GM23338 (cell line): ENCODE data around the gene OR56A5. TPM values are rescaled to one million over a fixed set of nuclear protein-coding genes. Genes with fewer than 3 reads are reported as not detected.

ENCODE experiments used
- ATAC-seq: fragments of 200-7000 bp; cut with Tn5 transposase; 3 replicates; pipeline ENCODE4 v1.9.1; 2020
- DNase-seq: peaks from one replicate; pipeline ENCODE4 v3.0.0-alpha.2; 2015; ENCODE audit warnings: low spot score
- H2AFZ ChIP-seq: fragments of 200-600 bp; sonication (generic); 2 replicates; pipeline ENCODE4 v1.8.0; 2016; ENCODE audit warnings: antibody characterized with exemption, mild to moderate bottlenecking, moderate library complexity
- H3F3A ChIP-seq: fragments of 200-600 bp; sonication (generic); replicated peaks from 2 replicates; pipeline ENCODE4 v1.8.0; 2017; ENCODE audit warnings: antibody characterized with exemption, mixed run types, low read depth
- H3K27ac ChIP-seq: fragments of 200-600 bp; sonication (generic); 2 replicates; pipeline ENCODE4 v1.6.1; 2016; ENCODE audit warnings: low read depth
- H3K27me3 ChIP-seq: fragments of 200-600 bp; sonication (generic); 2 replicates; pipeline ENCODE4 v1.8.0; 2016; ENCODE audit warnings: mild to moderate bottlenecking, mixed run types, moderate library complexity; ENCODE audit not compliant: insufficient read depth
- H3K36me3 ChIP-seq: fragments of 200-600 bp; sonication (generic); 2 replicates; pipeline ENCODE4 v1.8.0; 2016; ENCODE audit warnings: mild to moderate bottlenecking; ENCODE audit not compliant: insufficient read depth
- H3K4me1 ChIP-seq: fragments of 200-600 bp; sonication (generic); 2 replicates; pipeline ENCODE4 v1.8.0; 2016; ENCODE audit warnings: mild to moderate bottlenecking, moderate library complexity; ENCODE audit not compliant: insufficient read depth
- H3K4me2 ChIP-seq: fragments of 200-600 bp; sonication (generic); 2 replicates; pipeline ENCODE4 v1.7.1; 2017; ENCODE audit warnings: mixed run types
- H3K4me3 ChIP-seq: fragments of 200-600 bp; sonication (generic); 2 replicates; pipeline ENCODE4 v1.6.1; 2016; ENCODE audit warnings: mixed run types
- H3K79me2 ChIP-seq: fragments of 200-600 bp; sonication (generic); replicated peaks from 2 replicates; pipeline ENCODE4 v1.8.0; 2017; ENCODE audit warnings: mild to moderate bottlenecking; ENCODE audit not compliant: insufficient read depth
- H3K9me2 ChIP-seq: fragments of 200-600 bp; sonication (generic); 2 replicates; pipeline ENCODE4 v1.8.0; 2017; ENCODE audit not compliant: insufficient read depth
- H4K20me1 ChIP-seq: fragments of 200-600 bp; sonication (generic); replicated peaks from 2 replicates; pipeline ENCODE4 v1.8.0; 2017; ENCODE audit warnings: mild to moderate bottlenecking; ENCODE audit not compliant: insufficient read depth
- H3K27ac Mint-ChIP-seq: 2 replicates; pipeline ENCODE4 v1.8.0; 2020; ENCODE audit warnings: inconsistent platforms, mild to moderate bottlenecking, moderate library complexity, mixed read lengths
- H3K27me3 Mint-ChIP-seq: 3 replicates; pipeline ENCODE4 v1.8.0; 2022; ENCODE audit warnings: low read depth, mild to moderate bottlenecking, moderate library complexity, mixed read lengths, inconsistent platforms; ENCODE audit not compliant: insufficient read depth, poor library complexity
- H3K36me3 Mint-ChIP-seq: 3 replicates; pipeline ENCODE4 v1.8.0; 2021; ENCODE audit warnings: low read depth, mild to moderate bottlenecking, inconsistent platforms, moderate library complexity, mixed read lengths
- H3K4me1 Mint-ChIP-seq: 3 replicates; pipeline ENCODE4 v1.8.0; 2020; ENCODE audit warnings: mild to moderate bottlenecking, inconsistent platforms, mixed read lengths
- H3K4me3 Mint-ChIP-seq: 3 replicates; pipeline ENCODE4 v1.8.0; 2021; ENCODE audit warnings: moderate library complexity, mild to moderate bottlenecking, inconsistent platforms, mixed read lengths
- H3K9me3 Mint-ChIP-seq: 3 replicates; pipeline ENCODE4 v1.8.0; 2020; ENCODE audit warnings: moderate library complexity, mild to moderate bottlenecking, inconsistent platforms, mixed read lengths
- CREB1 ChIP-seq: fragments of 250-450 bp; sonication (Bioruptor Pico); IDR thresholded peaks from 2 replicates; pipeline ENCODE4 v1.5.0; 2020; ENCODE audit warnings: low read depth, mild to moderate bottlenecking, moderate library complexity
- CTCF ChIP-seq, 2 experiments: fragments of 200-600 bp in 1 of 2; sonication (generic) in 1 of 2; conservative IDR thresholded peaks; 2 replicates each; pipeline versions ENCODE4 v1.5.1 to v1.6.1; 2016 to 2017; ENCODE audit warnings: antibody characterized with exemption in 2 of 2, low read depth in 2 of 2, mild to moderate bottlenecking in 2 of 2, moderate library complexity in 1 of 2
- ETS1 ChIP-seq: IDR thresholded peaks from 2 replicates; pipeline ENCODE4 v1.6.1; 2016; ENCODE audit warnings: antibody characterized with exemption
- EZH2 ChIP-seq: fragments of 200-600 bp; sonication (generic); IDR thresholded peaks from one replicate; pipeline ENCODE4 v1.8.0; 2017; ENCODE audit warnings: antibody characterized with exemption, mild to moderate bottlenecking, low read depth; ENCODE audit not compliant: unreplicated experiment
- EZH2phosphoT487 ChIP-seq: fragments of 200-600 bp; sonication (generic); IDR thresholded peaks from one replicate; pipeline ENCODE4 v1.8.1; 2018; ENCODE audit warnings: antibody characterized with exemption; ENCODE audit not compliant: unreplicated experiment
- JUNB ChIP-seq: IDR thresholded peaks from one replicate; pipeline ENCODE4 v1.6.1; 2016; ENCODE audit warnings: antibody characterized with exemption; ENCODE audit not compliant: unreplicated experiment
- NANOG ChIP-seq: IDR thresholded peaks from 2 replicates; pipeline ENCODE4 v1.6.1; 2016; ENCODE audit warnings: antibody characterized with exemption, borderline replicate concordance
- STAT1 ChIP-seq: IDR thresholded peaks from one replicate; pipeline ENCODE4 v1.6.1; 2016; ENCODE audit warnings: antibody characterized with exemption; ENCODE audit not compliant: unreplicated experiment
- ZNF114 ChIP-seq: fragments of 250-450 bp; sonication (Bioruptor Pico); IDR thresholded peaks from 2 replicates; pipeline ENCODE4 v1.5.0; 2020; ENCODE audit warnings: mild to moderate bottlenecking, moderate library complexity
- ZNF331 ChIP-seq: fragments of 250-450 bp; sonication (Bioruptor Pico); IDR thresholded peaks from 2 replicates; pipeline ENCODE4 v1.5.0; 2020; ENCODE audit warnings: low read depth, mild to moderate bottlenecking, moderate library complexity
- polyA plus RNA-seq: library from polyadenylated mRNA; unstranded; fragments of >200 nt; fragmentation: Nextera tagmentation; extraction: Ambion mirVana; gene quantifications from 2 replicates; pipeline ENCODE4 v1.2.1, GENCODE V29; 2016
- total RNA-seq: library from RNA; depleted of rRNA; stranded (reverse); fragments of >200 nt; shearing (Covaris generic); gene quantifications from 2 replicates; pipeline ENCODE4 v1.2.3, GENCODE V29; 2014
- TF ChIP-seq, protein P1 (sequence below): IDR thresholded peaks from one replicate; pipeline ENCODE4 v1.6.1; 2018; ENCODE audit warnings: antibody characterized with exemption; ENCODE audit not compliant: unreplicated experiment

The OR56A5 gene
- total and polyA plus RNA-seq, 2 experiments from 2014 or later = not detected

GRCh38 chr11:5931061-5931460 lies 37.2 kb downstream of the OR56A5 start (continued):
- TF ChIP-seq, protein P1, sequence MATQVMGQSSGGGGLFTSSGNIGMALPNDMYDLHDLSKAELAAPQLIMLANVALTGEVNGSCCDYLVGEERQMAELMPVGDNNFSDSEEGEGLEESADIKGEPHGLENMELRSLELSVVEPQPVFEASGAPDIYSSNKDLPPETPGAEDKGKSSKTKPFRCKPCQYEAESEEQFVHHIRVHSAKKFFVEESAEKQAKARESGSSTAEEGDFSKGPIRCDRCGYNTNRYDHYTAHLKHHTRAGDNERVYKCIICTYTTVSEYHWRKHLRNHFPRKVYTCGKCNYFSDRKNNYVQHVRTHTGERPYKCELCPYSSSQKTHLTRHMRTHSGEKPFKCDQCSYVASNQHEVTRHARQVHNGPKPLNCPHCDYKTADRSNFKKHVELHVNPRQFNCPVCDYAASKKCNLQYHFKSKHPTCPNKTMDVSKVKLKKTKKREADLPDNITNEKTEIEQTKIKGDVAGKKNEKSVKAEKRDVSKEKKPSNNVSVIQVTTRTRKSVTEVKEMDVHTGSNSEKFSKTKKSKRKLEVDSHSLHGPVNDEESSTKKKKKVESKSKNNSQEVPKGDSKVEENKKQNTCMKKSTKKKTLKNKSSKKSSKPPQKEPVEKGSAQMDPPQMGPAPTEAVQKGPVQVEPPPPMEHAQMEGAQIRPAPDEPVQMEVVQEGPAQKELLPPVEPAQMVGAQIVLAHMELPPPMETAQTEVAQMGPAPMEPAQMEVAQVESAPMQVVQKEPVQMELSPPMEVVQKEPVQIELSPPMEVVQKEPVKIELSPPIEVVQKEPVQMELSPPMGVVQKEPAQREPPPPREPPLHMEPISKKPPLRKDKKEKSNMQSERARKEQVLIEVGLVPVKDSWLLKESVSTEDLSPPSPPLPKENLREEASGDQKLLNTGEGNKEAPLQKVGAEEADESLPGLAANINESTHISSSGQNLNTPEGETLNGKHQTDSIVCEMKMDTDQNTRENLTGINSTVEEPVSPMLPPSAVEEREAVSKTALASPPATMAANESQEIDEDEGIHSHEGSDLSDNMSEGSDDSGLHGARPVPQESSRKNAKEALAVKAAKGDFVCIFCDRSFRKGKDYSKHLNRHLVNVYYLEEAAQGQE = no peak
- TF ChIP-seq CREB1 (CRISPR knock-in tag) (no peak), EZH2phosphoT487 (no peak), JUNB (no peak), EZH2 (no peak), ETS1 (no peak)

DNA sequence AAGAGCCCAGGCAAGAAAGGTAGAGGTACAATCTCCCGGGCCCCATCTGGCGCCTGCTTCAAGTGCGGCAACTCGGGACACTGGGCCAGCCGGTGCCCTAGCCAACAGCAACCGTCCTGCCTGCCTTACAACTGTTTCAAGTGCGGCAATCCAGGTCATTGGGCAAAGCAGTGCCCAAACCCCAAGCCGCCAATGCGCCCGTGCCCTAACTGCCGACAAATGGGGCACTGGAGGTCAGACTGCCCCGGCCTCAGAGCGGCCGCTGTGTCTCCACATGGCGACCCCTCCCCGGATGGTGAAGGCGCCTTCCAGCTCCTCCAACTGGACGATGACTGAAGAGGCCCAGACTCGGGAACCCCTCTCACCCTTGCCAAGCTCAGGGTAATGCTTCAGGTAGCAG lies 37.7 kb downstream of the OR56A5 start:
- Histone ChIP-seq H3K79me2 (no peaks in the 10 kb centered on the region), H2AFZ (no peak overlapping the region), H3F3A (no peaks in the 10 kb centered on the region), H3K9me2 (peaks cover 5% of the 10 kb centered on the region), H4K20me1 (no peaks in the 10 kb centered on the region), H3K27me3 (no peaks in the 10 kb centered on the region), H3K4me3 (no peak overlapping the region), H3K4me1 (no peaks in the 10 kb centered on the region), H3K27ac (no peak overlapping the region), H3K4me2 (no peak overlapping the region), H3K36me3 (no peaks in the 10 kb centered on the region)
- Mint-ChIP-seq H3K36me3 (peaks cover 24% of the 10 kb centered on the region), H3K27me3 (peaks cover 16% of the 10 kb centered on the region), H3K4me3 (no peak overlapping the region), H3K27ac (no peak overlapping the region), H3K9me3 (peaks cover 61% of the 10 kb centered on the region), H3K4me1 (no peaks in the 10 kb centered on the region)
- ATAC-seq (no peak), DNase-seq (no peak)
- TF ChIP-seq JUNB (no peak), EZH2phosphoT487 (no peak), ZNF331 (CRISPR knock-in tag) (no peak), NANOG (no peak), ETS1 (no peak), CREB1 (CRISPR knock-in tag) (no peak), ZNF114 (CRISPR knock-in tag) (no peak), CTCF (conservative IDR thresholded peaks at IDR 0.05; ENCODE audit: low read depth in 2 of 2) (no peak), STAT1 (no peak)
- TF ChIP-seq, protein P1 = no peak
